Stimulated activated CD4-positive, alpha-beta T cell treated with anti-CD3 and anti-CD28 coated beads, Interleukin-12 subunit alpha, Interleukin-12 subunit beta, amount 100 ng/mL, for 4 hours (primary cell): ENCODE measurements around the gene PCDHGB5.
"Not testable (repeated sequence)": the region's sequence is repeated elsewhere in the genome, so short reads cannot be mapped to it uniquely, and the experiment has no call there.

Experiments
- DNase-seq: peaks from one replicate; pipeline ENCODE4 v3.0.0-alpha.2; 2020

Gene PCDHGB5

GRCh38 chr5:141413540-141414069, 15.9 kb downstream of the PCDHGB5 start:
- DNase-seq: no peak

GRCh38 chr5:141414548-141415274, 17.0 kb downstream of the PCDHGB5 start:
- not testable (repeated sequence) for DNase-seq

DNA sequence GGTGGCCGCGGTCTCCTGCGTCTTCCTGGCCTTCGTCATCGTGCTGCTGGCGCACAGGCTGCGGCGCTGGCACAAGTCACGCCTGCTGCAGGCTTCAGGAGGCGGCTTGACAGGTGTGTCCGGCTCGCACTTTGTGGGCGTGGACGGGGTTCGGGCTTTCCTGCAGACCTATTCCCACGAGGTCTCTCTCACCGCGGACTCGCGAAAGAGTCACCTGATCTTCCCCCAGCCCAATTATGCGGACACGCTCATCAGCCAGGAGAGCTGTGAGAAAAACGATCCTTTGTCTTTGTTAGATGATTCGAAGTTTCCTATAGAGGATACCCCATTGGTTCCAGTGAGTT, 17.5 kb downstream of the PCDHGB5 start:
- DNase-seq: not testable (repeated sequence)

DNA sequence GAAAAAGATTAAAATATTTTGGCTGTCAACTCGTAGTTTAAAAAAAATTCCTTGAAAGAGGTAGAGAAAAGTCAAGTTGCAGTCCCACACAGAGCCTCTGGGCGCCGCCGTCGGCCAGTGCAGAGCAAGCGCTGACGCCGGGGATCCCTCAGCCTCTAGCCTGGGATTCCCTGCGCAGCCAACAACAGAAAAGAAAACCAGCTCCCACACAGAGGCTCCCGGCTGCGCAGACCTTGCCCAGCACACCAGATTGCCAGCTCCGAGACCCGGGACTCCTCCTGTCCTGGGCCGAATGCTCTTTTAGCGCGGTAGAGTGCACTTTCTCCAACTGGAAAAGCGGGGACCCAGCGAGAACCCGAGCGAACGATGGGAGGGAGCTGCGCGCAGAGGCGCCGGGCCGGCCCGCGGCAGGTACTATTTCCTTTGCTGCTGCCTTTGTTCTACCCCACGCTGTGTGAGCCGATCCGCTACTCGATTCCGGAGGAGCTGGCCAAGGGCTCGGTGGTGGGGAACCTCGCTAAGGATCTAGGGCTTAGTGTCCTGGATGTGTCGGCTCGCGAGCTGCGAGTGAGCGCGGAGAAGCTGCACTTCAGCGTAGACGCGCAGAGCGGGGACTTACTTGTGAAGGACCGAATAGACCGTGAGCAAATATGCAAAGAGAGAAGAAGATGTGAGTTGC, 19.9 kb downstream of the PCDHGB5 start, which contains the start of gene PCDHGB7:
Gene PCDHGB7 (plus strand): TSS at position 184 of the 679 bp plus-strand sequence. CDS start 183 bp downstream, at position 367.
- peak; percentile 45 for DNase-seq

- DNase-seq: no peak
These were observed 21.5 kb downstream of the PCDHGB5 start for GRCh38 chr5:141419074-141419880.

DNA sequence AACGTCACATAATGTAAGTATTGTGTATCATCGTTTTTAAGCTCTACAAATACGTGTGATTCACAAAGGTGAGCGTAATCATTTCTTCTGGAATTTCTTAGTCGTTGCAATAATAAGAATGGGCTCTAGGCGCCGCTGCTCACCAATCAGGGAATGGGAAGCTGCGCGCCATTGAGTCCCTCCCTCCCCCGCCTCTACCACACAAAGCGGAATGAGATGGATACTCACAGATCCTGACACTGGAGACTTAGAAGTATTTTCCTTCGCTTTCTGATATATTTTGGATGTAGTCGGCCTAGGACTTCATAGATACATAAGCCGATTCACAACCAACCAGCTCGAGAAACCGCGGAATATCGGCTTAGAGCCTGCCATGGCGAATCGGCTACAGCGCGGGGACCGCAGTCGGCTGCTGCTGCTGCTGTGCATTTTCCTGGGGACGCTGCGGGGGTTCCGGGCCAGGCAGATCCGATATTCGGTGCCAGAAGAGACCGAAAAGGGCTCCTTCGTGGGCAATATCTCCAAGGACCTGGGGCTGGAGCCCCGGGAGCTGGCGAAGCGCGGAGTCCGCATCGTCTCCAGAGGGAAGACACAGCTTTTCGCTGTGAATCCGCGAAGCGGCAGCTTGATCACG, 23.2 kb downstream of the PCDHGB5 start, which contains the start of gene PCDHGA11:
Gene PCDHGA11 (plus strand): TSS at position 197 of the 634 bp plus-strand sequence. CDS start 177 bp downstream, at position 374.
- peak; percentile 31 for DNase-seq

- DNase-seq: no peak
These were observed 23.7 kb downstream of the PCDHGB5 start for GRCh38 chr5:141421489-141421855.

DNA sequence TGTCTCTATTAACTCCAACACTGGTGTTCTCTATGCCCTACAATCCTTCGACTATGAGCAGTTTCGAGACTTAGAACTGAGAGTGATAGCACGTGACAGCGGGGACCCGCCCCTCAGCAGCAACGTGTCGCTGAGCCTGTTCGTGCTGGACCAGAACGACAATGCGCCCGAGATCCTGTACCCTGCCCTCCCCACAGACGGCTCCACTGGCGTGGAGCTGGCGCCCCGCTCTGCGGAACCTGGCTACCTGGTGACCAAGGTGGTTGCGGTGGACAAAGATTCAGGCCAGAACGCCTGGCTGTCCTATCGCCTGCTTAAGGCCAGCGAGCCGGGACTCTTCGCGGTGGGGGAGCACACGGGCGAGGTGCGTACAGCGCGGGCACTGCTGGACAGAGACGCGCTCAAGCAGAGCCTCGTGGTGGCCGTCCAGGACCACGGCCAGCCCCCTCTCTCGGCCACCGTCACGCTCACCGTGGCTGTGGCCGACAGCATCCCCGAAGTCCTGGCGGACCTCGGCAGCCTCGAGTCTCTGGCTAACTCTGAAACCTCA, 25.1 kb downstream of the PCDHGB5 start:
- DNase-seq: no peak

DNA sequence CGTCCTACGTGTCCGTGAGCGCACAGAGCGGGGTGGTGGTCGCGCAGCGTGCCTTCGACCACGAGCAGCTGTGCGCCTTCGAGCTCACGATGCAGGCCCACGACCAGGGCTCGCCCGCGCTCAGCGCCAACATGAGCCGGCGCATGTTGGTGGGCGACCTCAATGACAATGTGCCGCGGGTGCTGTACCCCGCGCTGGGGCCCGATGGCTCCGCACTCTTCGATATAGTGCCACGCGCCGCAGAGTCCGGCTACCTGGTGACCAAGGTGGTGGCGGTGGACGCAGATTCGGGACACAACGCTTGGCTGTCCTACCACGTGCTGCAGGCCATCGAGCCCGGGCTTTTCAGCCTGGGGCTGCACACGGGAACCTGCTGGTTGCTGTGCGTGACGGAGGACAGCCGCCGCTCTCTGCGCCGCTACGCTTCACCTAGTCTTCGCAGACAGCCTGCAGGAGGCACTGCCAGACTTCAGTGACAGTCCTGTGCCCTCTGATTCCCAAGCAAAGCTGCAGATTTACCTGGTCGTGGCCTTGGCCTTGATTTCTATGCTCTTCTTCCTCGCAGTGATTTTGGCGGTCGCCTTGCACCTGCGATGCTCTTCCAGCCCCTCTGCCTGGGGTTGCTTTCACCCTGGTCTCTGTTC, 30.2 kb downstream of the PCDHGB5 start:
- DNase-seq: no peak

GRCh38 chr5:141430332-141431113, 32.8 kb downstream of the PCDHGB5 start, which contains the start of gene PCDHGA12:
TSS of gene PCDHGA12 (plus strand) at chr5:141430507. CDS start at chr5:141430760, 253 bp downstream.
- no peak for DNase-seq

- no peak for DNase-seq
These were observed 33.5 kb downstream of the PCDHGB5 start for GRCh38 chr5:141431286-141431685.

DNA sequence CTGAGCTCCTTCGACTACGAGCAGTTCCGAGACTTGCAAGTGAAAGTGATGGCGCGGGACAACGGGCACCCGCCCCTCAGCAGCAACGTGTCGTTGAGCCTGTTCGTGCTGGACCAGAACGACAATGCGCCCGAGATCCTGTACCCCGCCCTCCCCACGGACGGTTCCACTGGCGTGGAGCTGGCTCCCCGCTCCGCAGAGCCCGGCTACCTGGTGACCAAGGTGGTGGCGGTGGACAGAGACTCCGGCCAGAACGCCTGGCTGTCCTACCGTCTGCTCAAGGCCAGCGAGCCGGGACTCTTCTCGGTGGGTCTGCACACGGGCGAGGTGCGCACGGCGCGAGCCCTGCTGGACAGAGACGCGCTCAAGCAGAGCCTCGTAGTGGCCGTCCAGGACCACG, 34.6 kb downstream of the PCDHGB5 start:
- not testable (repeated sequence) for DNase-seq

GRCh38 chr5:141432726-141433125, 35.0 kb downstream of the PCDHGB5 start:
- not testable (repeated sequence) for DNase-seq

DNA sequence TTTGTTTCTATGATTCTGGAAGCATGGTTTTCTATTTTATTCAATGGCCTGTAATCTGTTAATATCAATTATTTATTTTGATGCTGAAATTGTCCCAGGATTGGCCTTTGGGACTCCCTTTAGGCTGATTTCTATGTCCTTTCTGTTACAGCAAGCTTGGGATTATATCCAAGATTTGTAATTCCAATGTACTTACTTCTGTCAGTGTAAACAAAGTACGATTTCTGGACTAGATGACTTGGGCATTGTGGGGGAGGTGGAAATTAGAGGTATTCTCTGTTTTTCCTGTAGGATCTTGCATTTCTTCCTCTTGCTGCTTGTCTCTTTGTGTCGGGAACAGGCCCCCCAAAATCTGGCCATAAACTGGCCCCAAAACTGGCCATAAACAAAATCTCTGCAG, 36.3 kb downstream of the PCDHGB5 start:
- no peak for DNase-seq

GRCh38 chr5:141437221-141437620, 39.5 kb downstream of the PCDHGB5 start:
- no peak for DNase-seq

DNA sequence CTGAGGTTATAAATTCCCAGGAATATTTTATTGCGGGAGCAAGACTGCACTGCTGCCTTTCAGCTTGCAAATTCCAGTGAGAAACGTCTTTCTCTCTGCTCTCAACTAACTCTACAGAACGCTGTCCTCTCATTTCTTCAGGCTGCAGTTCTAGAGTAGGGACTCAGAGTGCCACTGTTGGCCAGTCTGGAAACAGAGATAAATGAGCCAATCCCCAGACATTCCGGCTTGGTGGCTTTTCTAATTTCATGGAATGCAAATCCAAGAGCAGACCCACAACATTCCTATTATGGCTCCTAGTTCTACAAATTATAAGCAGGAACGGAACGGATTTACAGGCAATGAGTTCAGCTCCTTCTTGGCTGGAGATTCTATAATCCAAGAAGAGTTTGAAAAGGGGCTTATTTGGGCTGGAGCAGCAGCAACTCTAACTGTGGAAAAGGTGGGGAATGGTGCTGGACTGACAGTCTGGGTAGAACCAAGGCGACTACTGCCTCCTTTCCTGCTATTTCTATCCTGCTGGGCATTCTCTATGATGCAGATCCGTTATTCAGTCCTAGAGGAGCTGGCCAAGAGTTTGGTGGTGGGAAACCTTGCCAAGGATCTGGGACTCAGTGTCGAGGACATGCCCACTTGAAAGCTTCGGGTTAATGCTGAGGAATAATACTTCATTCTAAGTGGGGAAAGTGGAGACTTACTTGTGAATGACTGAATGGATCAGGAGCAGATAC, 41.8 kb downstream of the PCDHGB5 start:
- no peak for DNase-seq

GRCh38 chr5:141440341-141440740, 42.6 kb downstream of the PCDHGB5 start:
- no peak for DNase-seq

DNA sequence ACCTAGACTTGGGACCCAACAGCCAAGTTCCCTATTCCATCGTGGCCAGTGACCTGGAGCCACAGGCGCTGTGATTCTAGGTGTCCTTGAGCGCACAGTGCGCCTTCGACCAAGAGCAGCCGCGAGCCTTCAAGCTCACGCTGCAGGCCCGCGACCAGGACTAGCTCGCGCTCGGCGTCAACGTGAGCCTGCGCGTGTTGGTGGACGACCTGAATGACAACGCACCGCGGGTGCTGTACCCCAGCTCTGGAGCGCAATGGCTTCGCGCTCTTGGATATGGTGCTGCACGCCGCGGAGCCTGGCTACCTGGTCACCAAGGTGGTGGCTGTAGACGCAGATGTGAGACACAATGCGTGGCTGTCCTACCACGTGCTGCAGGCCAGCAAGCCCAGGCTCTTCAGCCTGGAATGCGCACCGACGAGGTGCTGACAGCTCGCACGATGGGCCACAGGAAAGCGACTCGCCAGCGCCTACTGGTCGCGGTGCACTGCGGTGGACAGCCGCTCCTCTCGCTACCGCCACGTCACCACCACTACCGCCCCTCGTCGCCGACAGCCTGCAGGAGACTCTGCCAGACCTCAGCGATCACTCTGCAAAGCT, 43.9 kb downstream of the PCDHGB5 start:
- no peak for DNase-seq
